T-helper 2 cell treated with Interferon-gamma antibody and Interleukin-4, amounts not matched to agents 5 μg/mL and 100 μg/mL, for 36 hours (primary cell): Measurements from ENCODE around the gene TTC7B.

Experiments
- DNase-seq: peaks from one replicate; pipeline ENCODE4 v3.0.0; 2021; ENCODE audit warnings: low spot score
- H3K27ac Mint-ChIP-seq: one replicate; pipeline ENCODE4 v1.8.0; 2021; ENCODE audit warnings: mild to moderate bottlenecking, mixed read lengths
- H3K27me3 Mint-ChIP-seq: one replicate; pipeline ENCODE4 v1.8.0; 2021; ENCODE audit warnings: low read depth, mixed read lengths
- H3K36me3 Mint-ChIP-seq: one replicate; pipeline ENCODE4 v1.8.0; 2021; ENCODE audit warnings: low read depth, mixed read lengths
- H3K4me1 Mint-ChIP-seq: one replicate; pipeline ENCODE4 v1.8.0; 2021; ENCODE audit warnings: low read depth, mixed read lengths
- H3K4me3 Mint-ChIP-seq: one replicate; pipeline ENCODE4 v1.8.0; 2022; ENCODE audit warnings: mild to moderate bottlenecking, moderate library complexity, mixed read lengths
- H3K9me3 Mint-ChIP-seq: one replicate; pipeline ENCODE4 v1.8.0; 2021; ENCODE audit warnings: mixed read lengths

The TTC7B gene

DNA sequence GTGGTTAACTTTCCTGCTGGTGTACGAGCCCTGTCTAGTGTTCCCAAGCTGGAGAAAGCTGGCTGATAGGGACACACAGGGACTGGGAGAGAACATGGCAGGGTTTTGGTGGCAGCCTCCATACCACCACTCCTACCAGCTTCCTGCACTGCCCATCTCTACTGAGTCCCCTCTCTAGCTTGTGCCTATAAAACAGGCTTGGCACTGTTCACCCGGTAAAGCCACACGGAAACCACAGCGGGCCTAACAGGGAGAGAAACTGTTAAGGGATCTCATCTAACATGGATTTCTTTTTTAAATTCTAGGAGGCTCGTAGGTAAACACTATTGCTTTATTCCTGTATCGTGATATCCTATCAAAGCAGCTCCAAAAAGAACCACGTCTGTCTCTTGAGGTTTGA lies 204.7 kb downstream of the TTC7B start:
- Mint-ChIP-seq H3K27me3 (peaks cover 4% of the 10 kb centered on the region), H3K27ac (no peak overlapping the region), H3K4me3 (no peak overlapping the region), H3K4me1 (no peaks in the 10 kb centered on the region), H3K36me3 (no peaks in the 10 kb centered on the region), H3K9me3 (no peaks in the 10 kb centered on the region)
- no peak for DNase-seq

DNA sequence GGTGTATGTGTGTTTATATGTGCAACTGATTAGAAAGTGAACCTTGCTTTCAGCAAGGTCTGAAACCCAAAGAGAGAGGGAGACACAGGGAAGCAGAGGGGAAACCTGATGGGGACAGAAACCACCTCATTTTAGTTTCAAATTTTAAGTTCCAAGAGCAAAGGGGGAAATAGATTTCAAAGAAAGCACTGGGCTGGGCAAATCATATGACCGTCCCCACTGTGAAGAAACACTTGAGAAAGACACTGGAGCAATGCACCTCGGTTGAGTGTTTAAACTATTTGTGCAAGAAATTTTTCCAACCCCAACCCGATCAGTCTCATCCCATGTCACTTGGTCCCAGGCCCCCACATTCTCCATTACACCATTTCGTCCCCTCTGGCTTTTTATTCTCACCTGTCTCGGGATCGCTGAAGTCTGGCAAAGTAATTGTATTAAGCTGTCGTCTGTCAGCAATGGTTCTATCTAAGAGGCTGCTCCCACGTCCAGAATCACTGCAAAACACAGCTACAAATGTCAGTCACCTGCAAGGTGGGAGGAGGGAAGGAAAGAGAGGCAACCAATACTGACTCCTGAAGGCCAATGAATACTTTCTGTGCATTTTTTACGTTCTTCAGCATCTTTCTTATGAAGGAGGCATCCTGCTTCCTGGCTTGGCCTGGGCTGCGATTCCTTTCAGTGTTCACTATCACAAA lies 205.7 kb downstream of the TTC7B start:
- no peak for DNase-seq
- Mint-ChIP-seq H3K4me3 (no peak overlapping the region), H3K27me3 (peaks cover 5% of the 10 kb centered on the region), H3K27ac (no peak overlapping the region), H3K36me3 (no peaks in the 10 kb centered on the region), H3K9me3 (no peaks in the 10 kb centered on the region), H3K4me1 (no peaks in the 10 kb centered on the region)

DNA sequence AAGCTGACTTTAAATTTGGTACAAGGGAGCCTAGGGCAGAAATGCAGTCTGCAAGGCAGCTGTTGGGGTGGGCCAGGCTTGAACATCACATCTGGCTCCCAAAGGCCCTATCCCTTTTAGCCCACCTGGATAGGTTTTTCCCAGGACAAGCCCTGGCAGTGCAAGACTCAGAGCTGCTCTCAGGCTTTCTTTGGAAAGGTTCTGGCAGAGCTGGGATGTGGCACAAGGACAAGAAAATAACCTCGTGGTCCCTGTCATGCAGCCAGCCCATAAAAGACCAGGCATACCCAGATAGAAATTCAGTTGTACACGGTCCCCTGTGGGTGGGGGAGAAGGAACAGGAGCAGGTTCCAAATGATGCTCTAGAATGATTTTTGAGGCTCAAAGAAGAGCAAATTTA lies 206.9 kb downstream of the TTC7B start:
- Mint-ChIP-seq H3K9me3 (no peaks in the 10 kb centered on the region), H3K27me3 (peaks cover 8% of the 10 kb centered on the region), H3K36me3 (no peaks in the 10 kb centered on the region), H3K27ac (no peak overlapping the region), H3K4me3 (no peak overlapping the region), H3K4me1 (no peaks in the 10 kb centered on the region)
- DNase-seq: no peak

DNA sequence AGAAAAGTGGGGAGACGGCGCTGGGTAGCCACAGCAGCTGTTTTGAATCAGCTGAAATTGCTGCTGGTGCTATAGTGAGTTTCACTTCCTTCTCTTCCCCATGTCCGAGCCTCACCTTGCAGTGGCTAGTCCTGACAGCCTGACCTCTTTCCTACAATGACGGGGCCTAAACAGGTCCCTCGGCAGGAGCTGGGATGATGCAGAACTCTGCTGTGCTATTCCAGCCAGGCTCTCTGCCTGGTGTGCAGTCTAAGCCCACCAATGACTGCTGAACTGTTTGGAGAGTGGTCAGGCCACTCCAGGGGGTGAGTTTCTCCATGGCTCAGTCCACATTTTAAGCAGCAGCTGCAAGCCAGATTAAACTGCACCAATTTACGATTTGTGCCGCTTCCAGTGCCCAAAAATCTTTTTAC lies 207.3 kb downstream of the TTC7B start:
- Mint-ChIP-seq H3K4me1 (no peaks in the 10 kb centered on the region), H3K4me3 (no peak overlapping the region), H3K9me3 (no peaks in the 10 kb centered on the region), H3K27ac (no peak overlapping the region), H3K36me3 (no peaks in the 10 kb centered on the region), H3K27me3 (peaks cover 13% of the 10 kb centered on the region)
- DNase-seq: no peak

DNA sequence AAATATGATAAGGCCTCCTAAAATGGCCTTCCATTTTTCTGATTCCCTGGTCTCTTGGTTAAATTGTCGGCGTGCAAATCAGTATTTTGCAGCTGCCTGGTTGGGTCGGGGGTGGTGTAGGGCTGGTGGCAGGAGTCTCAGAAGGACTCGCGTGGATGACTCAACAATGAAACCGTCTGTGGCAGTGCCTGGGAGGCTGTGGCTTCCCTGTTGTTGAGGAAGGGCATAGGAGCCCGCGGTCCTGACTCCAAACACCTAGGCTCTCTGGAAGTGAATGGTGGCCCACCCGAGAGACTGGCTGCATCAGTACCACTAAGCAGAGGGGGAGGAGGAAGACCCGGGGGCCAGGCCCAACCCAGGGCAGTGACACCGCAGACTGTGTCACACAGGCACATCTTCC lies 207.9 kb downstream of the TTC7B start:
- H3K27me3 Mint-ChIP-seq: peaks cover 15% of the 10 kb centered on the region
- H3K4me1 Mint-ChIP-seq: no peaks in the 10 kb centered on the region
- no peaks in the 10 kb centered on the region for H3K9me3 Mint-ChIP-seq
- no peak overlapping the region for H3K27ac Mint-ChIP-seq
- no peak overlapping the region for H3K4me3 Mint-ChIP-seq
- DNase-seq: no peak
- no peaks in the 10 kb centered on the region for H3K36me3 Mint-ChIP-seq

DNA sequence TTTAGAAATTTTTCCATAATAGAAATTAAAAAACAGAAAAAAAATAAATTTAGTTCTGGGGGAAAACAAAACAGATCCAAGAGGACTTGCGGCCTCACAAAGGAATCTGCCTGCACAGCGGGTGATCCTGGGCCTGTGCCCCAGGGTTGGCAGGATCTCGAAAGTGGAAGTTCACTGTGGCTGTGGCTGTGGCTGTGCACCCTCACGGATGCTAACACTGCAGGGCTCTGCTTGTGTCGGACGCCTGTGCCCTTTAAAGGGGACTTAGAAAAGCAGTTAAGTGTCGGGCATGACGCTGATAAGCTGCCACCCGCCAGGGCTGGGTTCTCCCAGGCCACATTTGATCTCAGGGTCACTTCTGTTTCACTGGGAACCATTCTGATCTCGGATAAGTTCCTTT lies 209.1 kb downstream of the TTC7B start:
- Mint-ChIP-seq H3K27ac (no peak overlapping the region), H3K4me3 (no peak overlapping the region), H3K4me1 (no peaks in the 10 kb centered on the region), H3K27me3 (peaks cover 15% of the 10 kb centered on the region), H3K9me3 (no peaks in the 10 kb centered on the region), H3K36me3 (no peaks in the 10 kb centered on the region)
- DNase-seq: no peak

DNA sequence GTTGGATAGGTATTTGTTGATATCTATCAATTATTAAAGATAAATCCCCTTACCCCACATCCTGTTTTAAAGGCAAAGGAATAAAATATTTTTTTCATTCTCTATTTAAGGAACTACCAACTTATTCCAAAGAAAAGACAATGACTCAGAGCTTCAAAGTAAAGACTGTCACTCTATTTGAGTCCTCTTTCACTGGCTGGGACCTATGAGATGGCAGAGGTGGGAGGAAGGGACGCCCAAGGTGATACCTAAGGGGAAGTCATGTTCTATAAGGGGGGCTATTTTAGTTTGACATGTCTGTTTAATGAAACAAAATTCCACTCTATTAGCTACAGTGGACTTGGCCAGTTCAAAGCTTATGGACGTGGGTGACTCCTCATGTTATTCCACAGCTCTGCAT lies 209.8 kb downstream of the TTC7B start:
- Mint-ChIP-seq H3K36me3 (no peaks in the 10 kb centered on the region), H3K27ac (no peak overlapping the region), H3K4me3 (no peak overlapping the region), H3K27me3 (peaks cover 15% of the 10 kb centered on the region), H3K4me1 (no peaks in the 10 kb centered on the region), H3K9me3 (no peaks in the 10 kb centered on the region)
- DNase-seq: no peak

DNA sequence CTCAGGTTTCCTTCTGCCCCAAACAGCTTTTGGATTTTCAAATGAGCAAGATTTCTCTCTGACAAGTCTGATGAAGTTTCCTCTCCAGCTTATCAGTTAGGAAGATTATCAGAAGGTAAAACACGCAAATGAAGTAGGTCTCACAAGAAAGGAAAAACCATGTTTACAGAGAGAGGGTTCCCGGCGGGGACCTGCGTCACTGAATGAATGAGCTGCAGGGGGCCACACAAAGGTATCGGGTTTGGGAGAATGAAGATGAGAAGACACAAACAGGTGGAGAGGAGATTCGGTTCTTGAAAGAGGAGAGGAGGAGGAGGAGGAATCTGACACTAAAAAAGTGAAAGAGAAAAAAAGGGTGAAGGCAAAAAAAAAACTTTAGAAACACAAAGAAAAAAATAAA lies 210.8 kb downstream of the TTC7B start:
- peaks cover 15% of the 10 kb centered on the region for H3K27me3 Mint-ChIP-seq
- no peaks in the 10 kb centered on the region for H3K36me3 Mint-ChIP-seq
- no peaks in the 10 kb centered on the region for H3K4me1 Mint-ChIP-seq
- no peak overlapping the region for H3K4me3 Mint-ChIP-seq
- no peak overlapping the region for H3K27ac Mint-ChIP-seq
- no peak for DNase-seq
- H3K9me3 Mint-ChIP-seq: no peaks in the 10 kb centered on the region

DNA sequence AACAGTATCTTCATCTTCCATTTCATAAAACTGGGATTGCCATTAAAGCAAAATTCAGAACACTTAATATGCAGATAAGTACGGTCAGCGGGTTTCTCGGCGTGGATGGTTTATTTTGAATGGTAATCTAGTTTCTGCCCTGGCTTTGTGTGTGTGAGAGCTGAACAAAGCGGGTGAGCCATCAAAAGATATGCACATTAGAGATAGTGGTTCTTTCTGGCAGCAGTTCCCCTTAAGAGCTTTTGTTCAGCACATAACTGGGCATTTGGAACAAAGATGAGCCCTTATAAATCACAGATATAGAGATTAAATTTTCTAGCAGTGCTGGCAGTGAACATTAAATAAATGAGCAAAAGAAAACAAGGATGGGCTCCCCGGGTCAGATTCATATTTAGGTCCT lies 211.9 kb downstream of the TTC7B start:
- Mint-ChIP-seq H3K27me3 (peaks cover 15% of the 10 kb centered on the region), H3K9me3 (no peaks in the 10 kb centered on the region), H3K27ac (no peak overlapping the region), H3K4me3 (no peak overlapping the region), H3K36me3 (no peaks in the 10 kb centered on the region), H3K4me1 (no peaks in the 10 kb centered on the region)
- no peak for DNase-seq

DNA sequence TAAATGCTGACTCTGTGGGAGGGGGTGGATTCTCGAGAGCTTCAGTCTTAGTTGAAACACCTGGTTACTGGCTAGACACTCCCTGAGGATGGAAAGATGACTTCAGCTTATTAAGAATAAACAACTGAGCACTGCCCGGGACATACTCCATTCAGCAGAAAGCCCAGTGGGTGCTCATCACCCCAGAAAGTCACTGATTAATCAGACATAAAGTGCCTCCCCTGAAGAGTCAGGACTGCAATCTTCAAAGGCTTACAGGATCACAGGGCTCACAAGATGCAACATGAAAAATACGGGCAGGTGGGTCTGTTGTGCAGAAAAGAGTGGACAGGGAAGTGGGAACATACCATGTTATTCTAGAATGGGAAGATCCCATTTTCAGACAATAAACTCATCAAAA lies 212.4 kb downstream of the TTC7B start:
- H3K4me3 Mint-ChIP-seq: no peak overlapping the region
- no peak overlapping the region for H3K27ac Mint-ChIP-seq
- no peak for DNase-seq
- no peaks in the 10 kb centered on the region for H3K36me3 Mint-ChIP-seq
- H3K4me1 Mint-ChIP-seq: no peaks in the 10 kb centered on the region
- no peaks in the 10 kb centered on the region for H3K9me3 Mint-ChIP-seq
- H3K27me3 Mint-ChIP-seq: peaks cover 15% of the 10 kb centered on the region

DNA sequence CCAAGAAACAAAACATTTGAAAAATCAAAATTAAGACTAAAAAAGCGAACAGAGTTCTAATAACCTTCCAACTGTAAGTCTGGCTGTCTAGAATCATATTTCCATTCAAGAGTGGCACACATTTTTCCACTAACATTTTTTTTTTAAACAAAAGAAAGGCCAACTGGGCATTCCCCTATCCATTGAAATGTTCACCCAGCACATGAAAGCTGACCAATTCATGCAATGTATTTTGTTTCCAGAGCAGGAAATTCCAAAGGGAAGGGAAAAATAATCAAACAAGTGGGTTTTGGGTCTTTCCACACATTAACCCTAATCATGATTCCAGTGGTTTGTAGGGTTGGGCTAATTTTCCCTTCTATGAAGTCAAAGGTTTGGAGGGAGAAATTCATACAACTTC lies 212.9 kb downstream of the TTC7B start:
- no peak overlapping the region for H3K27ac Mint-ChIP-seq
- no peak overlapping the region for H3K4me3 Mint-ChIP-seq
- no peaks in the 10 kb centered on the region for H3K9me3 Mint-ChIP-seq
- H3K36me3 Mint-ChIP-seq: no peaks in the 10 kb centered on the region
- peaks cover 13% of the 10 kb centered on the region for H3K27me3 Mint-ChIP-seq
- no peak for DNase-seq
- H3K4me1 Mint-ChIP-seq: no peaks in the 10 kb centered on the region

DNA sequence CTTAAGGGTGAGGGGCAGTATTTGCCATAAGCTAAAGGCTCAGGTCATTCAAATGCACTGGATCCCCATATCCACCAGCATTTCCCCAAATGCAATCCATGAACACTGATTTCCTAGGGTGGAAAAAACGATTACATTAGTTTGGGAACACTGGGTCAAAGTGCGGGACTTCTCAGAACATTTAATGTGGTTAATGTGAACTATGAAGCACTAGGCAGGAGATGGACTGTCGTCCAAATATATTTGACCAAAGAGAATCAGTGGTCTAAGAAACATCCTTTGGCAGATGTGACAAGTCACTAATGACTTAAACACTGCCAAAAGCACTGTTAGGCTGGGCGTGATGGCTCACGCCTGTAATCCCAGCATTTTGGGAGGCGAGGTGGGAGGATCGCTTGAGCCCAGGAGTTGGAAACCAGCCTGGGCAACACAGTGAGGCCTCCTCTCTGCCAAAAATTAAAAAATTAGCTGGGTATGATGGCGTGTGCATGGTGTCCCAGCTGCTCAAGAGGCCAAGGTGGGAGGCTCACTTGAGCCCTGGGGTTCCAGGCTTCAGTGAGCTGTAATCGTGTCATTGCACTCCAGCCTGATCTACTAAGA lies 214.0 kb downstream of the TTC7B start:
- no peak for DNase-seq
- Mint-ChIP-seq H3K4me3 (no peak overlapping the region), H3K4me1 (no peaks in the 10 kb centered on the region), H3K27me3 (peaks cover 11% of the 10 kb centered on the region), H3K9me3 (no peaks in the 10 kb centered on the region), H3K27ac (no peak overlapping the region), H3K36me3 (no peaks in the 10 kb centered on the region)

DNA sequence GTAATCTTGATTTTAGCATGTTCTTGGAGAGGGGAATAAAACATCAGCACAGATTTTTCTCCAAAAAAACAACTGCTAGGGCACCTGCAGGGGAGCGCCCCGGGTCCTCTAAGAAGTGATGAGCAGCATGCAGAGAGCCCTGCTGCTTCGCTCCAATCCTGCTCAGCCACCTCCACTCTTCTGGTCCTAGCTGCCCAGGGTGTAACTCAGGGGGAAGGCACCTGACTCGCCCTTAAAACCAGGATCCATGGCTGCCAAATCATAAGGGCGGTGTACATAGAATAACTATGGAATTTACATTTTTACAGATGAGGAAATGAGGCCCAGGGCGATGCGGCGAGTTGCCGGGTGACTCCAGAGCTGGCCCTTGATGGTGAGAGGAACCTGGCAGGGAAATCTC lies 214.7 kb downstream of the TTC7B start:
- Mint-ChIP-seq H3K27me3 (peaks cover 11% of the 10 kb centered on the region), H3K4me3 (no peak overlapping the region), H3K36me3 (no peaks in the 10 kb centered on the region), H3K9me3 (no peaks in the 10 kb centered on the region), H3K4me1 (no peaks in the 10 kb centered on the region), H3K27ac (no peak overlapping the region)
- no peak for DNase-seq

DNA sequence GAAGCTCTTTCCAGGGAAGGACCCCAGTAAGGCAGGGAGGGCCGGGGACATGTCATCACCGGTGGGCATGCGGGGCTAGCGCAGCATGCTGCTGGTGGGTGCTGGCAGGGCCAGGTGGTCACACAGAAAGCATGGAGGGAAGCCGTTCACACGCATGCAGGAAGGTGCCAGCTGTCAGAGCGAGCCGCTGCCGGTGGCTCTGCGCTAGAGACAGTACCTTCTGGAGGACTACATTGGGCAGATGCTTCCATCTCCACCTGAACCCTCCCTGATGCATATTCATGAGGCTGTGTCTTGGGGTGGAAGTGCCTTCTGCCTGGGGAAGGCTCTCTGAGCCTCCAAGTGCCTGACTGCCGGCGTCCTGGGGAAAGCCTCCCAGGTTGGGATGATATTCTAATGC lies 215.6 kb downstream of the TTC7B start:
- Mint-ChIP-seq H3K27me3 (peaks cover 11% of the 10 kb centered on the region), H3K27ac (no peak overlapping the region)

More for the DNA sequence above, 215.6 kb downstream of the TTC7B start:
- no peak for DNase-seq
- no peaks in the 10 kb centered on the region for H3K4me1 Mint-ChIP-seq
- H3K9me3 Mint-ChIP-seq: no peaks in the 10 kb centered on the region
- no peak overlapping the region for H3K4me3 Mint-ChIP-seq
- no peaks in the 10 kb centered on the region for H3K36me3 Mint-ChIP-seq
